Lower leg skin (tissue), 3 donors: ENCODE measurements around the gene C2orf68.

Experiments used
- POLR2A ChIP-seq, 2 donors: fragments of 450-650 bp; IDR thresholded peaks; one replicate each; pipeline ENCODE4 v1.6.1; 2016 to 2017; ENCODE audit warnings: antibody characterized with exemption in 2 of 2, mild to moderate bottlenecking in 1 of 2, moderate library complexity in 1 of 2
- TF ChIP-seq, protein P1 (sequence below), 3 donors: fragments of 450-650 bp; IDR thresholded peaks; one replicate each; pipeline ENCODE4 v1.5.1; 2016; ENCODE audit warnings: antibody characterized with exemption in 3 of 3, mild to moderate bottlenecking in 3 of 3, moderate library complexity in 2 of 3

DNA sequence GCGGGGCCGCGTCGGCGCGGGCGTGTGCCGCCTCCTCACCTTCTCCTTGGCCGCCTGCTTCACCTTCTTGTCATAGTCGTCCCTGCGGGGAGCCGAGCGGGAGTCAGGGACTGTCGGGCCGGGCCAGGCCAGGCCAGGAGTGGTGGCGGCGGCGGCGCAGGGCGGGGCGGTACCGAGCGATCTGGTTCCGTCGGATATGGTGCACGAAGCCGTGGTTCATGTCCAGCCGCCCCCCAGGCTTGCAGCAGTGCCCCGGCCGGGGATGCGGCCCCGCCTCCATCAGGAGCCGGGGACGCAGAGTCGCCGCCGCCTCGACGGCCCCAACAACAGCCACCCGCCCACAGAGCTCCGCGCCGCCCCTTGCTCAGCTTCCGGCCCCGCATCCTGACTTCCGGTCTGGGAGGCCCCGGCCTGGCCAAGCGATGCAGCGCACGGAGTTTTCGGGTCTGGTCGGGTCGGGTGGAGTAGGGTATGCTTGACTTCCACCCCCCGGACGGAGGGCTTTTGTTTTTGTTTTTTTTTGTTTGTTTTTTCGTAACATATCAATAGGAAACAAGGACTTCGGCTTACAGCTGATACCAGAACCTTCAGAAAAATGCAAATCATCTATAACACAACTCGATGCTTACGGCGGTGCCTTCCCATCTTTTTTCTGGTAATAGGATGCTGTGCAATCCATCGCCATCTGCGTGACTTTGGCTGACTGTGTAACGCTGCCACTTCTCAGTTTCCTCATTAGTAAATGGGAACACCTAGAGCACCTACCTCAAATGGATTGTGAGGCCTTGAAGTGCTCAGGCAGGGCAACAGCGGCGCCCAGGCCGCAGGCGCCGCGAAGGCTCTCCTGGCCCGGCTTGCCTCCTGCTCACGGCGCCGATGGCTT is at the start of gene C2orf68:
- TF ChIP-seq, protein P1, sequence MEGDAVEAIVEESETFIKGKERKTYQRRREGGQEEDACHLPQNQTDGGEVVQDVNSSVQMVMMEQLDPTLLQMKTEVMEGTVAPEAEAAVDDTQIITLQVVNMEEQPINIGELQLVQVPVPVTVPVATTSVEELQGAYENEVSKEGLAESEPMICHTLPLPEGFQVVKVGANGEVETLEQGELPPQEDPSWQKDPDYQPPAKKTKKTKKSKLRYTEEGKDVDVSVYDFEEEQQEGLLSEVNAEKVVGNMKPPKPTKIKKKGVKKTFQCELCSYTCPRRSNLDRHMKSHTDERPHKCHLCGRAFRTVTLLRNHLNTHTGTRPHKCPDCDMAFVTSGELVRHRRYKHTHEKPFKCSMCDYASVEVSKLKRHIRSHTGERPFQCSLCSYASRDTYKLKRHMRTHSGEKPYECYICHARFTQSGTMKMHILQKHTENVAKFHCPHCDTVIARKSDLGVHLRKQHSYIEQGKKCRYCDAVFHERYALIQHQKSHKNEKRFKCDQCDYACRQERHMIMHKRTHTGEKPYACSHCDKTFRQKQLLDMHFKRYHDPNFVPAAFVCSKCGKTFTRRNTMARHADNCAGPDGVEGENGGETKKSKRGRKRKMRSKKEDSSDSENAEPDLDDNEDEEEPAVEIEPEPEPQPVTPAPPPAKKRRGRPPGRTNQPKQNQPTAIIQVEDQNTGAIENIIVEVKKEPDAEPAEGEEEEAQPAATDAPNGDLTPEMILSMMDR (IDR thresholded peaks at IDR 0.05) = no peak
- TF ChIP-seq POLR2A (IDR thresholded peaks at IDR 0.05) = no peak
